Activated T-cell treated with anti-CD3 and anti-CD28 coated beads, Interleukin-2, amount 50 U/mL, for 72 hours (primary cell): Measurements from ENCODE around the gene C1QL1. TPM values are rescaled to one million over a fixed set of nuclear protein-coding genes. Genes with fewer than 3 reads are reported as not detected.

Experiments used
- ATAC-seq, 2 donors: fragments of 150-1000 bp; cut with Tn5 transposase; replicated peaks in 1 of 2; 2 replicates each; pipeline ENCODE4 v1.10.0; 2021; ENCODE audit warnings: moderate library complexity in 2 of 2, mild to moderate bottlenecking in 1 of 2
- DNase-seq, 2 donors: peaks; one replicate each; pipeline ENCODE4 v3.0.0; 2021 to 2022; ENCODE audit warnings: mixed read lengths in 1 of 2
- H3K27ac Mint-ChIP-seq: one replicate; pipeline ENCODE4 v1.8.0; 2022; ENCODE audit warnings: mild to moderate bottlenecking, moderate library complexity, mixed read lengths
- H3K27me3 Mint-ChIP-seq: one replicate; pipeline ENCODE4 v1.8.0; 2022; ENCODE audit warnings: low read depth, mixed read lengths
- H3K36me3 Mint-ChIP-seq, 2 donors: one replicate each; pipeline ENCODE4 v1.8.0; 2022; ENCODE audit warnings: mixed read lengths in 2 of 2, mild to moderate bottlenecking in 1 of 2; ENCODE audit not compliant: insufficient read depth in 2 of 2
- H3K4me1 Mint-ChIP-seq: one replicate; pipeline ENCODE4 v1.8.0; 2022; ENCODE audit warnings: low read depth, mixed read lengths
- H3K4me3 Mint-ChIP-seq, 2 donors: one replicate each; pipeline ENCODE4 v1.8.0; 2022; ENCODE audit warnings: mild to moderate bottlenecking in 2 of 2, mixed read lengths in 2 of 2, moderate library complexity in 2 of 2
- H3K9me3 Mint-ChIP-seq, 2 donors: one replicate each; pipeline ENCODE4 v1.8.0; 2022; ENCODE audit warnings: mixed read lengths in 2 of 2
- total RNA-seq, 2 donors: library from RNA; stranded (reverse); gene quantifications; one replicate each; pipeline ENCODE4 v1.2.3, GENCODE V29; 2022

C1QL1 gene
- total RNA-seq, 2 donors from 2014 or later = 0.94 to 2.0 TPM

DNA sequence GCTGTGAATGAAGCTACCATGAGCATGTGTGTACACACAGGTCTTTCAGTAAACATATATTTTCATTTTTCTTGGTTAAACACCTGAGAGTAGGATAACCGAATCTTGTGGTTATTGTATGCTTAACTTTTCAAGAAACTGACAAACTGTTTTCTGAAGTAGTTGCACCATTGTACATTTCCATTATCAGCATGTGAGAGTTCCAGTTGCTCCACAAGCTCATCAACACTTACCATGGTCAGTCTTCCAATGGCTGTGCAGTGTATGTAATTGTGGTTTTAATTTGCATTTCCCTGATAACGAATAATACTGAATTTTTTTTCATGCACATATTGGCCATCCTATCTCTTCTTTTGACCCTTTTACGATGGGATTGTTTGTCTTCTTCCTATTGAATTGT lies 31.3 kb upstream of the C1QL1 start:
- DNase-seq = no peak

DNA sequence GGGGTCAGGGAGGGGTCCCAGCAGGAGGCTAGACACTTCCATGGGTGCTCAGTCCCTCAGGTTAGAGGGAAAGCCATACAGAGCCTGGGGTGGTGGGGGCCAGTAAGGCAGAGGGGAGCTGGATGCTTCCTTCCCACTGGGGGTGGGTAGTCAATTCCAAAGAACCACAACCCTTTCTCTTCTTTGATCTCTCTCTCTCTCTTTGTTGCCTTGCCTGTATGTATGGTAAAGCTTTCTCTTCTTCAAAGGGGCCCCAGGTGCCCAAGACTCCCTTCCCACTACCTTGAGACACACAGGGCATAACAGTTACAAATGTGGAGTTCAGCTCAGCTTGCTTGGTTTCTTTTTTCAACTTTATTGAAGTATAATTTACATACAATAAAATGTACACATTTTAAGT lies 30.5 kb upstream of the C1QL1 start:
- no peak overlapping the region for H3K4me3 Mint-ChIP-seq
- H3K9me3 Mint-ChIP-seq = no peaks in the 10 kb centered on the region
- peaks cover 0 to 1% of the 10 kb centered on the region in 2 donors for H3K36me3 Mint-ChIP-seq
- H3K27ac Mint-ChIP-seq = no peak overlapping the region
- DNase-seq (no peak), ATAC-seq (no peak)
- H3K27me3 Mint-ChIP-seq = peaks cover 8% of the 10 kb centered on the region
- H3K4me1 Mint-ChIP-seq = no peaks in the 10 kb centered on the region

More for the DNA sequence above, 31.3 kb upstream of the C1QL1 start:
- no peaks in the 10 kb centered on the region for H3K4me1 Mint-ChIP-seq
- peaks cover 0 to 1% of the 10 kb centered on the region in 2 donors for H3K36me3 Mint-ChIP-seq
- ATAC-seq = no peak
- H3K4me3 Mint-ChIP-seq = no peak overlapping the region
- peaks cover 8% of the 10 kb centered on the region for H3K27me3 Mint-ChIP-seq
- H3K27ac Mint-ChIP-seq = no peak overlapping the region
- no peaks in the 10 kb centered on the region for H3K9me3 Mint-ChIP-seq

DNA sequence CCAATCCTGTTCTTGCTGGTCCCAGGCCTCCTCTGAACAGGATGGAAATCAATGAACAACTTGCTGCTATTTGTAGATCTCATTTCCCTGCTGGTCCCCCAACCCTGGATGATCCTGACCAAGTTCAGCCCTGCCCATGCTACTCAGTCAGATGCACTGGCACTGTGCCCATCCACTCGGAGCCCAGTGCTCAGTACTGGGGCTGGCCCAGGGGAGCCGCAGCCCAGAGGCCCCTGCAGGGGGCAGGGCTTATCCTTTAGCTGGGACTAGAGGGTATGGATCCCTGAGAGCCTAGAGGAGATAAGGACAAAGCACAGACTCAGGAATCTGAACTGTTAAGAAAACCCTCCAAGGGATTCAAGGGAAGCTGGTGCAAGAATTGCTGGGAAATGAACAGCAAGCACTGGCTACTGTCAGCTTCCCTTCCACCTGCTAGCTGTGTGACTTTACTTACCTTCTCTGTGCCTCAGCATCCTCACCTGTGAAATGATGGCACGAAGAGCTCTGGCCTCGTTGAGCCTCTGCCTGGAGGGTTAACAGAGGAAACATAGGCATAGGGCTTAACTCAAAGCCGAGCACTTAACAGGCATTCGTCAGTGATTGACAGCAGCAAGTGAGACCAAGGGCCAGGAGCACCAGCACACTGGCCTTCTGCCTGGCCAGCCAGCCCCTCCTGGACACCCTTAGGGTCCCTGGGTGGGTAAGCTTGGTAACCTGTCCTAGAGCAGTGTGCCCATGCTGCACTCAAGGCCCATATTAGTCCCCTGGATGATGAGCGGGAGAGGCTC lies 29.8 kb upstream of the C1QL1 start:
- no peaks in the 10 kb centered on the region for H3K4me1 Mint-ChIP-seq
- no peak overlapping the region for H3K4me3 Mint-ChIP-seq
- DNase-seq (no peak), ATAC-seq (no peak)
- H3K27me3 Mint-ChIP-seq = peaks cover 8% of the 10 kb centered on the region
- peaks cover 0 to 1% of the 10 kb centered on the region in 2 donors for H3K36me3 Mint-ChIP-seq
- H3K27ac Mint-ChIP-seq = no peak overlapping the region
- H3K9me3 Mint-ChIP-seq = no peaks in the 10 kb centered on the region

- Mint-ChIP-seq H3K27me3 (peaks cover 8% of the 10 kb centered on the region), H3K36me3 (peaks cover 0 to 1% of the 10 kb centered on the region in 2 donors), H3K4me3 (no peak overlapping the region), H3K4me1 (no peaks in the 10 kb centered on the region), H3K27ac (no peak overlapping the region), H3K9me3 (no peaks in the 10 kb centered on the region)
- DNase-seq (no peak), ATAC-seq (no peak)
Observed at GRCh38 chr17:44996304-44996703, 28.2 kb upstream of the C1QL1 start.

GRCh38 chr17:44995436-44996001 lies 27.4 kb upstream of the C1QL1 start:
- no peak overlapping the region for H3K27ac Mint-ChIP-seq

GRCh38 chr17:44992242-44992939 lies 24.3 kb upstream of the C1QL1 start:
- Mint-ChIP-seq H3K4me1 (peaks cover 5% of the 10 kb centered on the region), H3K27ac (no peak overlapping the region), H3K4me3 (no peak overlapping the region), H3K36me3 (no peaks in the 10 kb centered on the region), H3K27me3 (peaks cover 36% of the 10 kb centered on the region), H3K9me3 (no peaks in the 10 kb centered on the region)
- DNase-seq (no peak), ATAC-seq (no peak)

More at GRCh38 chr17:44995436-44996001, 27.4 kb upstream of the C1QL1 start:
- ATAC-seq = no peak
- no peak overlapping the region for H3K4me3 Mint-ChIP-seq
- H3K9me3 Mint-ChIP-seq = no peaks in the 10 kb centered on the region
- DNase-seq = no peak
- peaks cover 9% of the 10 kb centered on the region for H3K27me3 Mint-ChIP-seq
- H3K4me1 Mint-ChIP-seq = no peaks in the 10 kb centered on the region
- peaks cover 0 to 1% of the 10 kb centered on the region in 2 donors for H3K36me3 Mint-ChIP-seq

DNA sequence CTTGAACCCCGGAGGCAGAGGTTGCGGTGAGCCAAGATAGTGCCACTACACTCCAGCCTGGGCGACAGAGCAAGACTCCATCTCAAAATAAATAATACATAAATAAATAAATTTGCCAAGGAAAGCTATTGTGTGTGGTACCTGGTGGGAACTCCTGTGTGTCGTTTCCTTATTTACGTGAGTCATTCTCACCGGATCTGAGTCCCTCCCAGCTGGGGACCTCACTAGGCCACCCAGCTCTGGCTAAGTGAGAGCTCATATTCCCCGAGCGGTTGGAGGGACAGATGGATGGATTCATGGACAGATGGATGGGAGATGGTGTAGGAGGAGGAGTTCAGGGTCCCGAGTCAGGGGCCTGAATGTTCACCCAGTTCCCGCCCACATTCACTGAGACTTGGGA lies 22.9 kb upstream of the C1QL1 start:
- no peak for DNase-seq
- Mint-ChIP-seq H3K4me1 (peaks cover 11% of the 10 kb centered on the region), H3K36me3 (no peaks in the 10 kb centered on the region), H3K27ac (no peak overlapping the region), H3K27me3 (peaks cover 41% of the 10 kb centered on the region), H3K9me3 (no peaks in the 10 kb centered on the region), H3K4me3 (no peak overlapping the region)
- no peak for ATAC-seq

- Mint-ChIP-seq H3K9me3 (no peaks in the 10 kb centered on the region), H3K4me1 (peaks cover 11% of the 10 kb centered on the region), H3K4me3 (no peak overlapping the region), H3K36me3 (no peaks in the 10 kb centered on the region), H3K27ac (no peak overlapping the region), H3K27me3 (peaks cover 52% of the 10 kb centered on the region)
- DNase-seq (no peak), ATAC-seq (no peak)
Observed at GRCh38 chr17:44989552-44990138, 21.5 kb upstream of the C1QL1 start.

DNA sequence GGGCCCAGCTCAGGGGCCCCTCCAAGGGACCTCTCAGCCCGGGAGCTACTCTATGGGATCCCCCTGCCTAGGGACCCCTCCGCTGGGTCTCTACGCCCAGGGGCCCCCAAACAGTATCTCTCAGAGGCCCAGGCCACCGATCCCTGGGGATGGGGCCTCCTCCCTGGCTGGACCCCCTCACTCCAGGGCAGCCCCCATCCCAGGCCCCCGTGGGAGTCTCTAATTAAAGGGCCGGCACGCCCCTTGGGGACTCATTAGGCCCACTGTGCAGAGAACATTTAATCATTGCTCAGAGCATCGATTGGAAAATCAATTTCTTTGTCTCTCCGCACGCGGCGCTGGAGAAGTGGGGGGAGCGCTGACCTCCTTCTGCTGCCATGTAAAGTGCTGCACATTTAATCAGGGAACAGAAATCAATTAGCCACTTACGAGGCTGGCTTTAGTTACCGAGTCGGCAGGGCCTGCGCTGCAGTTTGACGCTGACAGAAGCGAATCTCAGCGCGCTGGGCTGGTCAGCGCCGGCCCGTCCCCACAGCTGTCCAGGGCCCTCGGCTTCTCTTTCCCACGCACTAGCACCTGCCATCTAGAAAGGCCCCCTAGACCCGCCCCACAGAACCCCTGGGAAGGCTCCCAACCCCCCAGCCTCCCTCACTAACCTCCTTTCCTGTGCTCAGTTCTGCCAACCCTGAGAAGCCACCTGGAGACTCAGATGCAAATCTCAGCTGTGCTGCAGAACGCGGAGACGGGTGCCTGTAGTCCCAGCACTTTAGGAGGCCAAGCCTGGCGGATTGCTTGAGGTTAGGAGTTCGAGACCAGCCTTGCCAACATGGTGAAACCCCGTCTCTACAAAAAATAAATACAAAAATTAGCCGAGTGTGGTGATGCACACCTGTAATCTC lies 20.2 kb upstream of the C1QL1 start:
- Mint-ChIP-seq H3K9me3 (no peaks in the 10 kb centered on the region), H3K4me3 (no peak overlapping the region), H3K27me3 (peaks cover 52% of the 10 kb centered on the region), H3K4me1 (peaks cover 11% of the 10 kb centered on the region), H3K36me3 (no peaks in the 10 kb centered on the region), H3K27ac (no peak overlapping the region)
- no peak for DNase-seq
- no peak for ATAC-seq

- H3K9me3 Mint-ChIP-seq = no peaks in the 10 kb centered on the region
- H3K36me3 Mint-ChIP-seq = no peaks in the 10 kb centered on the region
- no peak overlapping the region for H3K27ac Mint-ChIP-seq
- DNase-seq (no peak), ATAC-seq (no peak)
- H3K27me3 Mint-ChIP-seq = peaks cover 66% of the 10 kb centered on the region
- H3K4me3 Mint-ChIP-seq = no peak overlapping the region
- H3K4me1 Mint-ChIP-seq = peaks cover 11% of the 10 kb centered on the region
Observed at GRCh38 chr17:44983563-44983962, 15.5 kb upstream of the C1QL1 start.

GRCh38 chr17:44982113-44982702 lies 14.1 kb upstream of the C1QL1 start:
- Mint-ChIP-seq H3K4me1 (peaks cover 4% of the 10 kb centered on the region), H3K36me3 (no peaks in the 10 kb centered on the region), H3K27ac (no peak overlapping the region), H3K9me3 (no peaks in the 10 kb centered on the region), H3K4me3 (no peak overlapping the region), H3K27me3 (peaks cover 59% of the 10 kb centered on the region)
- ATAC-seq (no peak), DNase-seq (no peak)
